Peyer's patch (tissue), 4 donors: ENCODE measurements around the gene TEKTIP1.

ENCODE experiments used
- CTCF ChIP-seq, 6 experiments: fragments of 450-650 bp in 4 of 6; fragments of 200-600 bp in 2 of 6; sonication (generic) in 1 of 6; IDR thresholded peaks; one replicate each; pipeline ENCODE4 v1.5.1; 2017 to 2019; ENCODE audit warnings: antibody characterized with exemption in 6 of 6, mild to moderate bottlenecking in 3 of 6, moderate library complexity in 1 of 6
- POLR2A ChIP-seq, 2 donors: fragments of 450-650 bp; IDR thresholded peaks; one replicate each; pipeline ENCODE4 v1.5.1; 2017; ENCODE audit warnings: antibody characterized with exemption in 2 of 2, mild to moderate bottlenecking in 2 of 2, moderate library complexity in 2 of 2

GRCh38 chr19:3573162-3573857 lies 34.3 kb downstream of the TEKTIP1 start:
- TF ChIP-seq CTCF (IDR thresholded peaks at IDR 0.05), result no peak
- no peak for TF ChIP-seq POLR2A (IDR thresholded peaks at IDR 0.05)
